Fibroblast of lung (primary cell): ENCODE data around the gene EYA2.

Experiments used
- EZH2 ChIP-seq: IDR thresholded peaks from 2 replicates; pipeline ENCODE4 v1.5.1; 2012; ENCODE audit warnings: low read length, control low read depth, mild to moderate bottlenecking; ENCODE audit errors: missing control alignments
- TF ChIP-seq, protein P1 (sequence below), 2 donors: IDR thresholded peaks in 1 of 2; conservative IDR thresholded peaks in 1 of 2; 1 replicate in 1 of 2; 2 replicates in 1 of 2; pipeline ENCODE4 v1.5.1; 2011 to 2012; ENCODE audit warnings: low read length in 2 of 2, control low read depth in 1 of 2, inconsistent platforms in 1 of 2, low read depth in 1 of 2, mild to moderate bottlenecking in 1 of 2

GRCh38 chr20:47080365-47080764, 185.7 kb downstream of the EYA2 start:
- TF ChIP-seq, protein P1, sequence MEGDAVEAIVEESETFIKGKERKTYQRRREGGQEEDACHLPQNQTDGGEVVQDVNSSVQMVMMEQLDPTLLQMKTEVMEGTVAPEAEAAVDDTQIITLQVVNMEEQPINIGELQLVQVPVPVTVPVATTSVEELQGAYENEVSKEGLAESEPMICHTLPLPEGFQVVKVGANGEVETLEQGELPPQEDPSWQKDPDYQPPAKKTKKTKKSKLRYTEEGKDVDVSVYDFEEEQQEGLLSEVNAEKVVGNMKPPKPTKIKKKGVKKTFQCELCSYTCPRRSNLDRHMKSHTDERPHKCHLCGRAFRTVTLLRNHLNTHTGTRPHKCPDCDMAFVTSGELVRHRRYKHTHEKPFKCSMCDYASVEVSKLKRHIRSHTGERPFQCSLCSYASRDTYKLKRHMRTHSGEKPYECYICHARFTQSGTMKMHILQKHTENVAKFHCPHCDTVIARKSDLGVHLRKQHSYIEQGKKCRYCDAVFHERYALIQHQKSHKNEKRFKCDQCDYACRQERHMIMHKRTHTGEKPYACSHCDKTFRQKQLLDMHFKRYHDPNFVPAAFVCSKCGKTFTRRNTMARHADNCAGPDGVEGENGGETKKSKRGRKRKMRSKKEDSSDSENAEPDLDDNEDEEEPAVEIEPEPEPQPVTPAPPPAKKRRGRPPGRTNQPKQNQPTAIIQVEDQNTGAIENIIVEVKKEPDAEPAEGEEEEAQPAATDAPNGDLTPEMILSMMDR (conservative IDR thresholded peaks at IDR 0.05 in 1 of 2, IDR thresholded peaks at IDR 0.05 in 1 of 2; ENCODE audit: low read depth in 1 of 2, low read length in 2 of 2) = no peak
- no peak for TF ChIP-seq EZH2
